Left forelimb (tissue), 1 donor: ENCODE results near the gene PRDX5.

Source experiments
- DNase-seq: peaks from one replicate; pipeline ENCODE4 v3.0.0-alpha.2; 2018; ENCODE audit warnings: low spot score

Gene PRDX5

GRCh38 chr11:64317961-64318765 lies at the start of gene PRDX5:
PRDX5 (plus strand) TSS chr11:64318121; CDS start chr11:64318216, 95 bp downstream.
- DNase-seq: peak; percentile 95

- DNase-seq: no peak
Measured at GRCh38 chr11:64268893-64269539, 48.9 kb upstream of the PRDX5 start.

GRCh38 chr11:64269540-64270220 lies 48.2 kb upstream of the PRDX5 start:
- peak; percentile 99 for DNase-seq

GRCh38 chr11:64275031-64275800 lies 42.7 kb upstream of the PRDX5 start:
- no peak for DNase-seq

GRCh38 chr11:64275841-64276240 lies 42.1 kb upstream of the PRDX5 start:
- DNase-seq: no peak

- DNase-seq: no peak
Measured at GRCh38 chr11:64276653-64277431, 41.1 kb upstream of the PRDX5 start.

GRCh38 chr11:64278576-64279190 lies 39.2 kb upstream of the PRDX5 start:
- no peak for DNase-seq

GRCh38 chr11:64281957-64282770 lies 35.8 kb upstream of the PRDX5 start:
- DNase-seq: no peak

GRCh38 chr11:64283092-64283491 lies 34.8 kb upstream of the PRDX5 start:
- DNase-seq: no peak

GRCh38 chr11:64284048-64284961 lies 33.6 kb upstream of the PRDX5 start, which contains the start of gene BAD:
BAD (minus strand) TSS chr11:64284665; CDS start chr11:64284368, 297 bp downstream.
- peak; percentile 98 for DNase-seq

- DNase-seq: peak; percentile 96
Measured at GRCh38 chr11:64284962-64285884, 32.7 kb upstream of the PRDX5 start, which contains the start of gene GPR137. GPR137 (plus strand) TSS chr11:64285848; CDS start chr11:64286525, 677 bp downstream.

- no peak for DNase-seq
Measured at GRCh38 chr11:64285885-64286800, 31.8 kb upstream of the PRDX5 start.

GRCh38 chr11:64286801-64287159 lies 31.1 kb upstream of the PRDX5 start:
- DNase-seq: no peak

- DNase-seq: no peak
Measured at GRCh38 chr11:64287676-64288352, 30.1 kb upstream of the PRDX5 start.

- DNase-seq: no peak
Measured at GRCh38 chr11:64288353-64288750, 29.6 kb upstream of the PRDX5 start.

GRCh38 chr11:64289002-64289564 lies 28.8 kb upstream of the PRDX5 start:
- no peak for DNase-seq
